Measurements from ENCODE around the gene TLCD3A.
"Not testable (repeated sequence)": the region's sequence is repeated elsewhere in the genome, so short reads cannot be mapped to it uniquely, and the experiment has no call there.

TLCD3A gene

DNA sequence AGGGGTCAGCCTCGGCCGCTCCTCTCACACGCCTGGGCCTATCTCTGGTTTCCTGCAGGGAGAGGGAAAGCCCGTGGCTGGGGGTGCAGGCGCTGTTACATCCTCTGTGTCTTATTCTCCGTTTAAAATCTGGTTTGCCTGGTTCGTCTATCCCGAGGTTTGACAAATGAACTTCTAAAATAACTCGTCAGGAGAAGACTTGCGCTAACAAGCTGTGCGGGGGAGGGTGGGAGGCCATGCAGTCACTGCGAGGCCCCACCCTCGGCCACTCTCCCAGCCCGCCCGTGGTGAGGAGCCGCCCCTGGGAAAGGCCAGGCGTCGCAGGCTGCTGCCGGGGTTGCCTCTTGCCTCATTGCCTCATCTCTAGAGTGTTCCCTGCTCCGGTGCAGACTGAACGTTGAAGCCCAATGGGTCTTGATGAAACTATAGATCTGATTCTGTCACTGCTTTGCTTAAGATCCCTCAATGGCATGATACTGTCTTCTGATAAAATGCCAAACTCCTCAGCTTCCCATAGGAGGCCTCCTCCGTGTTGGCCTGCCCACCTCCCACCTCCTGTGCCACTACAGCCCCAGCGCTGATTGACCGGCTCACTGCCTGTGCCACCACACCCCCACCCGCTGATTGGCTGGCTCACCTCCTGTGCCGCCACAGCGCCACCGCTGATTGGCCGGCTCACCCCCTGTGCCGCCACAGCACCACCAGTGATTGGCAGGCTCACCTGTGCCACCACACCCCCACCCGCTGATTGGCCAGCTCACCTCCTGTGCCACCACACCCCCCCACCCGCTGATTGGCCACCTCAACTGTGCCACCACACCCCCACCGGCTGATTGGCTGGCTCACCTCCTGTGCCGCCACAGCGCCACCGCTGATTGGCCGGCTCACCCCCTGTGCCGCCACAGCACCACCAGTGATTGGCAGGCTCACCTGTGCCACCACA lies 57.8 kb downstream of the TLCD3A start:
- DNase-seq, result not testable (repeated sequence)

- not testable (repeated sequence) for DNase-seq
These were observed 58.5 kb downstream of the TLCD3A start for GRCh38 chr17:790874-791247.

DNA sequence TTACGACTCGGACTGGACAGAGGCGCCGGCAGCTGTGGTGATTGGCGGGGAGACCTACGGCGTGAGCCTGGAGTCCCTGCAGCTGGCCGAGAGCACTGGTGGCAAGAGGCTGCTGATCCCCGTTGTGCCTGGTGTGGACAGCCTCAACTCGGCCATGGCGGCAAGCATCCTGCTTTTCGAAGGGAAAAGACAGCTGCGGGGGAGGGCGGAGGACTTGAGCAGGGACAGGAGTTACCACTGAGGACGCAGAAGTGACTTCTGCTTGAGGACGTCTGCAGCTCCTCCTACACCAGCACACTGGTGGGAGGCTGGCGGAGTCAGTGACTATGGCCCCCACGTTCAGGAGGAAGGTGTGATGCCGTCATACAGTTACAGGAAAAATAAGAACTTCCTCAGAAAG lies 59.4 kb downstream of the TLCD3A start:
- DNase-seq, result no peak

GRCh38 chr17:792277-792676 lies 59.9 kb downstream of the TLCD3A start:
- no peak for DNase-seq

All from activated CD4-positive, alpha-beta T cell treated with anti-CD3 and anti-CD28 coated beads, Interleukin-2, amount 50 U/mL, for 48 hours (primary cell).